Omental fat pad (tissue), 4 donors: ENCODE results near the gene WRAP73. TPM values are rescaled to one million over a fixed set of nuclear protein-coding genes. Genes with fewer than 3 reads are reported as not detected.

Source experiments
- ATAC-seq: fragments of 150-250 bp; one replicate; pipeline ENCODE4 v1.9.1; 2016; ENCODE audit warnings: mild to moderate bottlenecking, moderate library complexity; ENCODE audit not compliant: low FRiP score
- DNase-seq: peaks from one replicate; pipeline ENCODE4 v3.0.0-alpha.2; 2019; ENCODE audit warnings: low spot score
- total RNA-seq, 4 donors: library from RNA; depleted of rRNA; stranded (reverse); fragments of >200 nt; gene quantifications; one replicate each; pipeline ENCODE4 v1.1.0, GENCODE V29; 2016
- TF ChIP-seq, protein P1 (sequence below), 3 donors: fragments of 450-650 bp; IDR thresholded peaks; one replicate each; pipeline ENCODE4 v1.5.1; 2016 to 2017; ENCODE audit warnings: antibody characterized with exemption in 3 of 3, mild to moderate bottlenecking in 3 of 3, moderate library complexity in 2 of 3

The WRAP73 gene
- total RNA-seq, 4 donors from 2014 or later: 10.4 to 31.2 (median 15.5) TPM

DNA sequence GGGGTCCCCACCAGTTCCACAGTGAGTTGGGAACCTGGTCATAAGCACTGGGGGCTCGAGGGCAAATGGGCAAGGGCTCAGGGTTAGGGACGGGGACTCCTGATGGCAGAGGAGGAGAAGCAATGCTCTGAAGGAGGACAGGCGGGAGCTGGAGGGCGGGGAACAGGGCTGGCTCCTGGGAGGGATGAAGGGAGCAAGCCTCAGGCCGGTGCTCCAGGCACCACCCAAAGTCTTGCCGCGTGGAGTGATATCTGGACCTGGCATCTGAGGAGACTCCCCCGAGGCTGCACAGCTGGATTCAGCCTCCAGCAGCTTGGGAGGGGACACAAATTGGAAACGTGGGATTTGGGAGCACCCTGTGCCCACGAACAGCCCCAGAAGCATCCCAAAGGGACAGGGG lies 49.5 kb downstream of the WRAP73 start:
- no peak for DNase-seq

DNA sequence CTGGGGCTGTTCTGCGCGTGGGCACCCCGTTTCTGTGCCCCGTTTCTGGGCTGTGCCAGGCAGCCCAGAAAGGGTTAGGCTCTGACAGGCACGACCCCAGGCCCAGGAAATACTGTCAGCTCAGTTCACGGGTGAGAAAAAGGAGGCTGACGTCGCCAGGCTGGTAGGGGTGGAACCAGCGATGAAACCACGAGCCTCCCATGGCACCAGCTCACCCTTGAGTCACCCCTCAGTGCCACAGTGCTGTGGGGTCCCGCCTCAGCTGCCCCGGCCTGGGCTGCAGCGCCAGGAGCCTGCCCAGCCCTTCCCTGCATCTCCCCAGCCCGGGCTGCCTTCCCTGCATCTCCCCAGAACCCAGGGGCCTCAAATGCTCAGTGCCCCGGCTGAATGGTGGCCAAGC lies 50.1 kb downstream of the WRAP73 start:
- DNase-seq (no peak), ATAC-seq (no peak)
- TF ChIP-seq, protein P1, sequence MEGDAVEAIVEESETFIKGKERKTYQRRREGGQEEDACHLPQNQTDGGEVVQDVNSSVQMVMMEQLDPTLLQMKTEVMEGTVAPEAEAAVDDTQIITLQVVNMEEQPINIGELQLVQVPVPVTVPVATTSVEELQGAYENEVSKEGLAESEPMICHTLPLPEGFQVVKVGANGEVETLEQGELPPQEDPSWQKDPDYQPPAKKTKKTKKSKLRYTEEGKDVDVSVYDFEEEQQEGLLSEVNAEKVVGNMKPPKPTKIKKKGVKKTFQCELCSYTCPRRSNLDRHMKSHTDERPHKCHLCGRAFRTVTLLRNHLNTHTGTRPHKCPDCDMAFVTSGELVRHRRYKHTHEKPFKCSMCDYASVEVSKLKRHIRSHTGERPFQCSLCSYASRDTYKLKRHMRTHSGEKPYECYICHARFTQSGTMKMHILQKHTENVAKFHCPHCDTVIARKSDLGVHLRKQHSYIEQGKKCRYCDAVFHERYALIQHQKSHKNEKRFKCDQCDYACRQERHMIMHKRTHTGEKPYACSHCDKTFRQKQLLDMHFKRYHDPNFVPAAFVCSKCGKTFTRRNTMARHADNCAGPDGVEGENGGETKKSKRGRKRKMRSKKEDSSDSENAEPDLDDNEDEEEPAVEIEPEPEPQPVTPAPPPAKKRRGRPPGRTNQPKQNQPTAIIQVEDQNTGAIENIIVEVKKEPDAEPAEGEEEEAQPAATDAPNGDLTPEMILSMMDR (IDR thresholded peaks at IDR 0.05): no peak

More for the DNA sequence above, 49.5 kb downstream of the WRAP73 start:
- ATAC-seq: no peak
- TF ChIP-seq, protein P1 (IDR thresholded peaks at IDR 0.05): no peak

DNA sequence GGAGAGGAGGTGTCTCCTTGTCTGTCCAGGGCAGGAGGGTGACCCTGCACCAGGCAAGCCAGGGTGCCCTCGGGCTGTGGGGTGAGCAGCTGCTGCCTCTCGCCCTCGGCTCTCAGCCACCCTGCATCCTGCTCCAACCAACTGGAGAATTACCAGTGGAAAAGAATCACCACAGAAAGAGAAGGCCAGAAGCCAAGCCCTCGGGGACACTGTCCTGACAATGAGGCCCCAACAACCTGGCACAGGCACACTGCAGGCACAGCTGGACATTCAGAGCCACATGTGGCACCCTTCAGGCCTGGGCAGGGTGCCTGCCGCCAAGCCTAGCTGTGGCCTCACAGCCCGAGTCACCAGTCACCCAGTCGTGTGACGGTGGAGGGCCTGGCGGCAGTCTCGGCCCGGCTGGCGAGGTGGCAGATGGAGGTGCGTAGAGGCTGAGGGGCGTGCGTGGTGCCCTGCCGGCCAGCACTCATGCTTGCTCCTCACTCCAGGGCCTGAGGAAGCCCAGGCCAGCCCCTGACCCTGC lies 50.6 kb downstream of the WRAP73 start:
- TF ChIP-seq, protein P1 (IDR thresholded peaks at IDR 0.05): no peak
- DNase-seq: no peak
- no peak for ATAC-seq

DNA sequence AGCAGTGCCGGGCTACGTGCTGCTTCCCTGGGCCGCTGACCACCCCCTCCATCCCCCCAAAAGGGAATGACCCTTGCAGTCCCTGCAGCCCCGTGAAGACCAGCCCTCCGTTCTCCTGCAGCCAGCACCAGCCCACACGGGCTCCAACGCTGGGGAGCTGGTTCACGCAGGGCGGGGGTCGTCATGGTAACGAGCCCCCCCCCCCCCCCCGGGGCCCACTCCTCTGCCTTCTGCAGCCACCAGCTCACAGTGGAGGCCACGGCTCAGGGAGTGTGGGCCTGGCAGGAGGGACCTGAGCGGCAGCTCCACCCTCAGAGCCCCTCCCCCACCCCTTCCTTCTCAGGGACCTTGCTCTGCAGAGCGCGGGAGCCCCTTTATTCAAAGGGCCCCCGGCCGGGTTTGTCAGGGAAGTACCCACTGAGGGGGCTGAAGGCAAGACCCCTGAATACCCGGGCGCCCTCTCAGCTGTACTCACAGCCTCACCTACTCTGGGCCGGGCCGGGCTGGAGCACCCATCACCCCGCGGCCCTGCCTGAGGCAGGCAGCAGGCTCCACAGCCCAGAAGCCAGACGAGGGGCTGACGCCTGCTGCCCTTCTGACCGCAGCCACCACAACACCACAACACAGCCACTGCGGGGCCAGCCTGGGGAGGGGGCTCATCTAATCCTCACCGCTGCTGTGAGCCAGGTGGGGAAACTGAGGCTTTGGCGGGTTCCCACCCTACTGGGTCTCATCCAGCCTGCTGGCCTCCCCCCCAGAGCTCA lies 51.2 kb downstream of the WRAP73 start:
- ATAC-seq (no peak), DNase-seq (no peak)
- TF ChIP-seq, protein P1 (IDR thresholded peaks at IDR 0.05): no peak

DNA sequence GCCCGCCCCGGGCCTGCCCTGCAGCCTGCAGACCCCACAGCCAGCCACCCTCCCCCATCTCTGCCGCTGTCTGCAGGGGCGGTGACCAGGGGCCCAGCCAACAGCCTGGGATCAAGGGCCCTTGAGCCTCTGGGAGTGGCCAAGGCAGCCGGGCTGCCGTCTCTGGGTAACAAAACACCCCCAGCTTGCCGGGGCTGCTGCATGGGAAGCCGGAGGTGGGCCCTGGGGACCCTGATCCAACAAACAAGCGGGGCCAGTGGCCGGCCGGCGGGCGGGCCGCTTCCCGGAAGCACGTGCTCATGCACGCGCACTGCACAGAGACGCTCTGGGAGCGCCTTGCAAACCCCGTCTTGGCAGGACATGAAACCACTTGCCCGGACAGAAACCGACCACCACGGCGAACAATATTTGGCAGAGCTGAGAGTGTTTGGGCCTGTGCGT lies 51.8 kb downstream of the WRAP73 start:
- ATAC-seq (no peak), DNase-seq (no peak)
- TF ChIP-seq, protein P1 (IDR thresholded peaks at IDR 0.05): no peak

DNA sequence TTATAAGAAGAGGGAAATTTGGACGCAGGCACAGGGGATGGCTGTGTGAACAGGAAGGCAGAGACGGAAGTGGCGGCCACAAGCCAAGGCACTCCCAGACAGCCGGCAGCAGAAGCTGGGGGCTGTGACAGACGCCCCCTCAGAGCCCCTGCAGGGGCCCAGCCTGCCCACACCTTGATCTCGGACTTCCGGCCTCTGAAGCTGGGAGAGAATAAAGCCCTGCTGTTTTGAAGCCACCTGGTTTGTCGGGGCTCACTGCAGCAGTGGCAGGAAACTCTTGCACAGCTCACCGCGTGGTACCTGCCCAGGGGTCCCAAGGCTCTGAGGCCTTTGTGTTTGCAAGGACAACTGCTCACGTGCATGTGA lies 52.3 kb downstream of the WRAP73 start:
- DNase-seq (no peak), ATAC-seq (no peak)
- TF ChIP-seq, protein P1 (IDR thresholded peaks at IDR 0.05): no peak
